Fibroblast of skin of right biceps (primary cell): ENCODE data around the gene RBFOX2.
A peak's percentile ranks its signal among the peaks of the same experiment; 100 is the strongest.

Source experiments
- DNase-seq: peaks from one replicate; pipeline ENCODE4 v3.0.0-alpha.2; 2013

RBFOX2 gene

GRCh38 chr22:35894937-35895708, 133.5 kb downstream of the RBFOX2 start:
- peak; percentile 65 for DNase-seq

DNA sequence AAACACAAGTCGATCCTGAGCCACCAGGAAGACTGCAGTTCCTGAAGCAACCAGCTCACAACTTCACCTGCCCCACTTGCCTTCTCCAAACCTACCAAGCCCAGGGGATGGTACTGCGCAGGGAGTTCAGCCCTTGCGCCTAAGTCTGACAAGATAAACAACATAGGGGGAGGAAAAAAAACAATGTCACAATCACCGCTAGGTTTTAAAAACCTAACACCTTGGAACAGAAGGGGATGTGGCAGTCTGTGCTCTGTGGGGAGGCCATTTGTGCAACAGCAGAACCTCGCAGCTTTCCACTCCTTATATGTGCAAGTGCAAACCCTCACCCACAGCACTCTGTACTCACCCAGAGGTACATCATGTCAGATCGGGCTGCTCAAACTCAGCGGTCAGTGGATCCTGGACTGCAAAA, 134.2 kb downstream of the RBFOX2 start:
- DNase-seq = no peak

DNA sequence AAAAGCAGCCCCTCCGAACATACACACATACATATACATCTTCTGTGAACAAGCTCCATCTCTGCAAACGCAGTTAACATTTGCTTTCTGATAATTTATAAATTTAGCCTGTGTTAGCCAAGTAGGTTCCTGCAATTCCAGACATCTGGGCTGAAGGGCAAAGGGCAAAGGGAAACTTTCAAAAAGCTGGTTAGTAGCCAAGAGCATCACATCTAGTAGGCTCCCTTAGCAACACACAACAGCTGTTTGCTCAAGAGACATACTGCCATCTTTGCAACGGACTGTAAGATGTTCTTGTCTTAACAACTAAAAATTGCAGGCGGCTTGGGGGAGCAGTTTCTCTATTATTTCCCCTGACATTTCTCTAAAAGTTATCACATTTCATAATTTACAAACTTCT, 134.9 kb downstream of the RBFOX2 start:
- no peak for DNase-seq

- DNase-seq = peak; percentile 85
Observed at GRCh38 chr22:35892192-35892591, 136.4 kb downstream of the RBFOX2 start.

- DNase-seq = no peak
Observed at GRCh38 chr22:35891442-35891841, 137.2 kb downstream of the RBFOX2 start.

GRCh38 chr22:35889071-35889470, 139.6 kb downstream of the RBFOX2 start:
- DNase-seq = no peak

GRCh38 chr22:35888181-35888870, 140.3 kb downstream of the RBFOX2 start:
- DNase-seq = no peak

DNA sequence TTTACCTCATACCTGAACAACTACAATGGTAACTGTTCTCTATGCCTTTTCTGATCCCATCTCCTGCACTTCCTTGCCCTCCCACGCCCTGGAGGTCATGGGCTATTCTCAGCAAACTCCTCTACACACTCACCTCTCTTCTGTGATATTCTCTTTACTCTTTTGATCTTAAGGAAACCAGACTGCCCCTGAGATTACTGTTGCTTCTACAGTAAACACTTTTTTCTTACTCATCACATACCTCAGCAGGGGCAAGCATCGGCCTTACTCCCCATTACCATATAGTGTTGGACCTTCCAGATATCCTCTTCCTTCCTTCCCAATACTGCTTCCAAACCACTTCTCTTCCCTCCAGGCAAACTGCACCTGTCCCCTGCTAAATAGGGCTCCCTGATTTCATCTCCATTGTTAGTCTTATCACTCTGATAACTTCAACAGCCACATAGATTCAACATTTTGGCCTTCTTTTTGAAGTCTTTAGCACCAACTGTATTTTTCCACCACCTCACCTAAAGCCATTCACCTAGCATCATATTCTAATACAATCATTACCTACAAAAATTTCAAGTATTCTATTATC, 141.2 kb downstream of the RBFOX2 start:
- no peak for DNase-seq

GRCh38 chr22:35886309-35886708, 142.3 kb downstream of the RBFOX2 start:
- no peak for DNase-seq

- no peak for DNase-seq
Observed at GRCh38 chr22:35884529-35884928, 144.1 kb downstream of the RBFOX2 start.

GRCh38 chr22:35883031-35883620, 145.5 kb downstream of the RBFOX2 start:
- DNase-seq = peak; percentile 68

DNA sequence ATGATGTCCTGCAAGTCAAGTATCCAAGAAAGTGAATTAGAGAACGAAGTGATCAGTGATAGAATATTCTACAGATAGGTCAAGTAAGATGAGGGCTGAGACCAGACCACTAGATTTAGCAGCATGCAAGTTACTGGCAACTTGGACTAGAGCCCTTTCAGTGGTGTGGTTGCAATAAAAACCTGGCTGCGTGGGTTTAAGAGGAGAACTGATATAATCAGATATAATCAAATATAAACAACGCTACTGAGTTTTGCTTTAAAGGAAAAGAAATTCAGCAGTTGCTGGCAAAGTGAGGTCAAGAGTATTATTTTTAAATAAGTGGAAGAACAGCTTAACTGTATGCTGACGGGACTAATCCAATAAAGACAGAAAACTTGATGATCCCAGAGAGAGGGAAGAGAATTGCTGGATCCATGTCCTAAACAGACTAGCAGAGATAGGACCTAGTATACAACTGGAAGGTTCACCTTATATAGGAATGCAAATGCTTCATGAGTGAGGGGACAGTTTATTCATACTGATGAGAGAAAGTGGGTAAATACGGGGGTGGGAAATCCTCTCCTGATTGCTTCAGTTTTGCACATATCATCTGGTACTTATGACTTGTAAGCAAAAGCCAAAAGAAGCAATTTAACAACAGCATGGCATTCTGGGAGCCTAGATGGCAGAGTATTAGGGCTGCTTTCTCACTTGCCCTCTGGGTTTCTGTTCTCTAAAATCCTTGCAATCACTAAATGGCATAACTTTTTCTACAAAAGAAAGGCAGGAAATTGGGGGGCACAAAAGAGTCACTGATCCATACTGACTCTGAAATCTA, 146.2 kb downstream of the RBFOX2 start:
- no peak for DNase-seq

GRCh38 chr22:35879351-35879750, 149.3 kb downstream of the RBFOX2 start:
- no peak for DNase-seq

- no peak for DNase-seq
Observed at GRCh38 chr22:35873426-35873825, 155.2 kb downstream of the RBFOX2 start.

GRCh38 chr22:35872451-35872850, 156.2 kb downstream of the RBFOX2 start:
- DNase-seq = no peak

DNA sequence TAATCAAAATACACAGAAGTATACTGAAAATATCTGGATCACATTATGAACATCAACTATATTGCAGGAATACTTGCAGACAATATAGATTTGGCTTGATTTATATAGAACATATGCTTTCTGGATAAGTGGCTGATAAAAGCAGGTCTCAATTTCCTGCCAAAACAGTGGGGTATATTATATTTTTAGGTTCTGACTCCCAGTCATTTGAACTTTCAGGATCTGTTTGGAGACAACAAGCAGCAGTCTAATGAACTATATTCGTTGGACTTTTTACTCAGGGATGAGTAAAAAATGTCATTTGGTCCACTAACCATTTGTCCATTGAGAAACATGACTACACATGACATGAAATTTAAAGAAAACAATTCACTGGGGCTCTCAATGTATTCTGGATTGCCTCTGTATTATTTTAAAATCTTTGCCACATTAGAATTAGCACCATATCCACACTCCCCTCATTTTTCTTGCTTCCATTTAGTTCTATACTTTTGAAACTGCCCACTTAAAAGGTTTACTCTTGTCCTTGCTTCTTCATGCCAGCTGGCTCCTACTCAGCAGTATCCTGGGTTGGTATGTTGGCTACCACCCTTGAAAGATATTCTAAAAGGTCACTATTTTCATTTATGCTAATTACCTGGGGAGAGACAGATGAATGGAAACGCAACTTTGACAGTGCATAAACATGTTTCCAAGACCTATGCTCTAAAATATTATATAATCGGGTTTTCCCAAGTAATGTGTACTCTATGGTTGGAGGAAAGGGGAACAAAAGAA, 157.9 kb downstream of the RBFOX2 start:
- no peak for DNase-seq

- peak; percentile 52 for DNase-seq
Observed at GRCh38 chr22:35868938-35869337, 159.7 kb downstream of the RBFOX2 start.

DNA sequence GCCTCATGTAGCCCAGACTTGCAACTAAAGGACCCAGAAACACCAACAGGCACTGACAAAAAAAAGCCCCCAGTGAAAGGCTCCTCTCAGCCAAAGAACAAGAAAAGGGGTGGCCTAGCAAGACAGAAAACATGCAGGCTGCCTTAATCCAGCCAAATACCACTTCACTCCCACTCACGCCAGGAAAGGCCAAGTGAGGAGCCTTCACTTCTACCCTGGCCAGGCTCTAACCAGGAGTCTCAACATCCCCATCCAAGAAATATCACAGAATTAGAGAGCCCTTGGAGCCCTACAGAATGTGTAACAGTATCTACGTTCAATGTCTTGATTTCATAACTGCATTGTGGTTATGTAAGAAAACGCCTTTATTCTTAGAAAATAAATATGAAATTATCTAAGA, 162.0 kb downstream of the RBFOX2 start:
- no peak for DNase-seq

- DNase-seq = no peak
Observed at GRCh38 chr22:35864545-35865165, 164.0 kb downstream of the RBFOX2 start.

GRCh38 chr22:35863432-35863831, 165.2 kb downstream of the RBFOX2 start:
- no peak for DNase-seq

DNA sequence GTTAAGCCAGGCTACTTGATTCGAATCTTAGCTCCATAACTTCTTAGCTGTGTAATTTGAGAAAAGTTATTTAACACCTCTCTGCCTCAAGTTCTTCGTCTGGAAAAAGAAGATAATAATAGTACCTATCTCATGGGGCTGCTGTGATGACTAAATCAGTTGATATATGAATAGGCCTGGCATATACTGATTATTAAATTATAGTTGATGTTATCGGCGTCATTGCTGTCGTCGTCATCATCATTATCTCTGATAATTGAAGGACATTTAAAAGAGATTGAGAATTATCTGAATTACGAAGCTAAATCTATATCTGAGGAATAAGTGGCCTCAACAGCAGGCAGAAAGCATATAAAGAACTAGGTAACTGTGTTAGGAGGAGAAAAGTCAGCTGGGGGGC, 165.9 kb downstream of the RBFOX2 start:
- DNase-seq = no peak

DNA sequence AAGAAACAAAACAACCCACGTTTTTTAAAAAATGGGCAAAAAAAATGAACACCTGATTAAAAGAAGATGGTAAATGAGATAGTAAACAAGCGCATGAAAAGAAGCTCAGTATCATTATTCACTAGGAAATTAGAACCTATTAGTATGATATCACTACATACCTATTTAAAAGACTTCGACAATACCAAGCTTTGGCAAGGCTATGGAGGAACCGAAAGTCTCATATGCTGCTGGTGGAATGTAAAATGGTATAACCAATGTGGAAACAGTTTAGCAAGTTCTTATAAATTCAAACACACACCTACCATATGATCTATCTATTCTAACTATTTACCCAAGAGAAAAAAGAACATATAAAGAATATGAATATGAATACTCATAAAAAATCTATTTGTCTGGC, 167.2 kb downstream of the RBFOX2 start:
- no peak for DNase-seq
